Testis (tissue), 2 donors: ENCODE measurements around the gene DEAF1.

ENCODE experiments used
- POLR2A ChIP-seq: fragments of 450-650 bp; IDR thresholded peaks from one replicate; pipeline ENCODE4 v1.6.1; 2017; ENCODE audit warnings: antibody characterized with exemption, mild to moderate bottlenecking, moderate library complexity
- TF ChIP-seq, protein P1 (sequence below), 3 experiments: fragments of 450-650 bp in 2 of 3; fragments of 200-600 bp in 1 of 3; sonication (generic) in 1 of 3; IDR thresholded peaks; one replicate each; pipeline ENCODE4 v1.5.1; 2016 to 2019; ENCODE audit warnings: antibody characterized with exemption in 3 of 3, mild to moderate bottlenecking in 2 of 3, moderate library complexity in 1 of 3

DNA sequence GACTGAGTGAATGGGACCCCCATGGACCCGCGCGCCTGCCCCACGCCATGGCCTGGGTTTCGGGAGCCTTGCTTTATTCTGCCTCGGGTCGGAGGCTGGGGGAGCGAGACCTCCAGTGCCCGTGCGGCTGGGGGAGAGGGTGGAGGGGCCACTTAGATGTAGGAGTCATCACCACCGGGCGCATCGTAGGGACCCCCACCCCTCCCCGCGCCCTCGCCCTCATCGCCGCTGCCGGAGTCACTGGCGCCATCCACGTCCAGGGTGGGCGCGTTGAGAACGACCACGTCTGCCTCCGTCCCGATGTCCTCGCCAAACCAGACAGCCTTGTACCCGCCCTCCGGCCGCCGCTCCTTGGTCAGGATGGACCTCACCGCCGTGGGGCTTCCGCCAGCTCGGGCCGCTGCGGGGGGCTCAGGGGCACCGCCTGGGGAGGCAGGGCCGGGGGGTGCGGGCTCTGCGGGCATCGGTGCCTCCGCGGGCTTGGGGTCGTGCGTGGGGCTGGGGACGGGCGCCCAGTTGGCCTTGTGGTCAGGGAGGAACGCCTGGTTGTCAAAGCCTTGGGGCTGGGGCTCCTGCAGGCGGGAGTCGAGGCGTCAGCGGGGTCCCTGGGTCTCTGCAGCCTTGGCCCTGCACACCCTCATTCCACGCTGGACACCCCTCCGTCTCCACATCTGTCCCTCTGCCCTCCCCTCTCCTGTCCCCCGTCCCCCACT is 77.7 kb downstream of the DEAF1 start:
- TF ChIP-seq, protein P1, sequence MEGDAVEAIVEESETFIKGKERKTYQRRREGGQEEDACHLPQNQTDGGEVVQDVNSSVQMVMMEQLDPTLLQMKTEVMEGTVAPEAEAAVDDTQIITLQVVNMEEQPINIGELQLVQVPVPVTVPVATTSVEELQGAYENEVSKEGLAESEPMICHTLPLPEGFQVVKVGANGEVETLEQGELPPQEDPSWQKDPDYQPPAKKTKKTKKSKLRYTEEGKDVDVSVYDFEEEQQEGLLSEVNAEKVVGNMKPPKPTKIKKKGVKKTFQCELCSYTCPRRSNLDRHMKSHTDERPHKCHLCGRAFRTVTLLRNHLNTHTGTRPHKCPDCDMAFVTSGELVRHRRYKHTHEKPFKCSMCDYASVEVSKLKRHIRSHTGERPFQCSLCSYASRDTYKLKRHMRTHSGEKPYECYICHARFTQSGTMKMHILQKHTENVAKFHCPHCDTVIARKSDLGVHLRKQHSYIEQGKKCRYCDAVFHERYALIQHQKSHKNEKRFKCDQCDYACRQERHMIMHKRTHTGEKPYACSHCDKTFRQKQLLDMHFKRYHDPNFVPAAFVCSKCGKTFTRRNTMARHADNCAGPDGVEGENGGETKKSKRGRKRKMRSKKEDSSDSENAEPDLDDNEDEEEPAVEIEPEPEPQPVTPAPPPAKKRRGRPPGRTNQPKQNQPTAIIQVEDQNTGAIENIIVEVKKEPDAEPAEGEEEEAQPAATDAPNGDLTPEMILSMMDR (IDR thresholded peaks at IDR 0.05), result no peak
- no peak for TF ChIP-seq POLR2A
